Transverse colon (tissue), 4 donors: ENCODE measurements around the gene PKNOX1. TPM values are rescaled to one million over a fixed set of nuclear protein-coding genes. Genes with fewer than 3 reads are reported as not detected.
"Not testable (repeated sequence)": the region's sequence is repeated elsewhere in the genome, so short reads cannot be mapped to it uniquely, and the experiment has no call there.

Source experiments
- DNase-seq: peaks from one replicate; pipeline ENCODE4 v3.0.0-alpha.2; 2019
- H3K27ac ChIP-seq, 4 donors: fragments of 200-600 bp; sonication (generic); 2 replicates each; pipeline ENCODE4 v1.5.1; 2016 to 2018; ENCODE audit warnings: inconsistent platforms in 4 of 4
- H3K27me3 ChIP-seq: fragments of 200-600 bp; sonication (generic); 2 replicates; pipeline ENCODE4 v1.5.1; 2017; ENCODE audit warnings: inconsistent platforms
- H3K36me3 ChIP-seq, 4 donors: fragments of 200-600 bp; sonication (generic); 2 replicates each; pipeline ENCODE4 v1.5.1; 2017 to 2019; ENCODE audit warnings: inconsistent platforms in 4 of 4
- H3K4me1 ChIP-seq, 4 donors: fragments of 200-600 bp; sonication (generic); 2 replicates each; pipeline ENCODE4 v1.5.1; 2017 to 2020; ENCODE audit warnings: inconsistent platforms in 4 of 4
- H3K4me3 ChIP-seq, 4 donors: fragments of 200-600 bp; sonication (generic); 1 replicate in 1 of 4; 2 replicates in 3 of 4; pipeline versions ENCODE4 v1.5.1 to v1.6.1; 2017 to 2019; ENCODE audit warnings: inconsistent platforms in 4 of 4
- H3K9me3 ChIP-seq, 2 donors: fragments of 200-600 bp; sonication (generic); 2 replicates each; pipeline ENCODE4 v1.5.1; 2017 to 2019; ENCODE audit warnings: inconsistent platforms in 2 of 2
- EP300 ChIP-seq: sonication (generic); formaldehyde crosslinking; IDR thresholded peaks from one replicate; pipeline ENCODE4 v1.6.1; 2017; ENCODE audit warnings: antibody characterized with exemption, low read depth
- POLR2A ChIP-seq: fragments of 450-650 bp; IDR thresholded peaks from one replicate; pipeline ENCODE4 v1.6.1; 2016; ENCODE audit warnings: antibody characterized with exemption, mild to moderate bottlenecking, moderate library complexity
- POLR2AphosphoS5 ChIP-seq, 3 donors: sonication (generic); formaldehyde crosslinking; IDR thresholded peaks; one replicate each; pipeline ENCODE4 v1.6.1; 2016; ENCODE audit warnings: antibody characterized with exemption in 3 of 3
- WGBS, 2 donors: methylation state at CpG; one replicate each; pipeline ENCODE4 v1.1.5; 2018; ENCODE audit warnings: low coverage in 1 of 2; 5-methylcytosine and 5-hydroxymethylcytosine counted together
- in situ Hi-C, 4 donors: fragments of 200-750 bp; cut with MboI; loops; one replicate each; pipeline versions ENCODE4 v1.15.0 to v1.15.1; 2017; ENCODE audit warnings: low sequenced_read_pairs in 3 of 4, low pct_ligation_motif_present in 1 of 4, low pct_unique_long_range_greater_than_20kb in 1 of 4
- intact Hi-C: fragments of 100-400 bp; cut with DNase I; formaldehyde crosslinking; loops from one replicate; pipeline ENCODE4 v1.15.1; 2023; ENCODE audit warnings: low total_unique reads
- total RNA-seq, 4 donors: library from RNA; depleted of rRNA; stranded (reverse); fragments of >200 nt; gene quantifications; one replicate each; pipeline ENCODE4 v1.1.0, GENCODE V29; 2016
- TF ChIP-seq, protein P1 (sequence below), 5 experiments: fragments of 200-600 bp in 3 of 5; fragments of 450-650 bp in 2 of 5; sonication (generic) in 3 of 5; IDR thresholded peaks; 1 replicate in 2 of 5; 2 replicates in 3 of 5; pipeline ENCODE4 v1.5.1; 2016 to 2017; ENCODE audit warnings: antibody characterized with exemption in 5 of 5, inconsistent platforms in 3 of 5, mild to moderate bottlenecking in 2 of 5, moderate library complexity in 1 of 5

Gene PKNOX1
- total RNA-seq, 4 donors from 2014 or later = 9.4 to 140 (median 25.1) TPM

DNA sequence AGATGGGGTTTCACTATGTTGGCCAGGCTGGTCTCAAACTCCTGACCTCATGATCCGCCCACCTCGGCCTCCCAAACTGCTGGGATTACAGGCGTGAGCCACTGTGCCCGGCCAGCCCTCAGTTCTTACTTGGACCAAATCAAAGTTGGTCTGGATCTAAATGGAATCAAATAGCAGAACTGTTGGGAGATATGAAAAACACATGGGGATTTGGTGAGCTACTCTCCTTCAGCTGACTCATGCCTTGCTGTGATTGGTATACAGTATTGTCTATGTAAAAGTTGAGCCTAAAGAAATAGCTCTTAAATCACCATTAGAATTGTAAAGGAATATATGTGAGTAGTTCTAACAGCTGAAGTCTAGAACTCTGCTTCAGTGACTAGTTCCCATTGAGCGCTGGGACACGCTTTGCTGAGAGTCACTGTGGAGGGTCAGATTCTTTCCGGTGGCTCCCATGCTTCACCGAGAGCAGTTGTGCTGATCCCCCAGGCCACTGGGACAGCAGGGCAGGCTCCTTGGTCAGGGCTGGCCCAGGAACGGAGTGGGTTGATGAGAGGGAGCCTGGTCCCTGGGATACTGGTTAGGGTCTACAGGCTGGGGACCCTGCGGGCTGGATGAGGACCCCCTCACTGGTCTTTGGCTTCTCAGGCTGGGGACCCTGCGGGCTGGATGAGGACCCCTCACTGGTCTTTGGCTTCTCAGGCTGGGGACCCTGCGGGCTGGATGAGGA, 14.0 kb downstream of the PKNOX1 start:
- H3K4me3 ChIP-seq = no peak overlapping the region
- no peaks in the 10 kb centered on the region for H3K9me3 ChIP-seq
- in situ Hi-C loops = loop anchor here in 1 of 4 donors (10.0 kb wide), 1 partner anchor 74 kb away; no protein-coding TSS in a partner anchor
- peaks cover 0 to 11% (median 3%) of the 10 kb centered on the region in 4 donors for H3K4me1 ChIP-seq
- no peaks in the 10 kb centered on the region for H3K36me3 ChIP-seq
- DNase-seq = no peak
- WGBS, 2 donors = 90 to 91% methylated on average over 4 to 12 of the region's 12 CpGs
- intact Hi-C loops = no loop called here
- TF ChIP-seq EP300 (no peak), POLR2A (no peak)
- TF ChIP-seq, protein P1, sequence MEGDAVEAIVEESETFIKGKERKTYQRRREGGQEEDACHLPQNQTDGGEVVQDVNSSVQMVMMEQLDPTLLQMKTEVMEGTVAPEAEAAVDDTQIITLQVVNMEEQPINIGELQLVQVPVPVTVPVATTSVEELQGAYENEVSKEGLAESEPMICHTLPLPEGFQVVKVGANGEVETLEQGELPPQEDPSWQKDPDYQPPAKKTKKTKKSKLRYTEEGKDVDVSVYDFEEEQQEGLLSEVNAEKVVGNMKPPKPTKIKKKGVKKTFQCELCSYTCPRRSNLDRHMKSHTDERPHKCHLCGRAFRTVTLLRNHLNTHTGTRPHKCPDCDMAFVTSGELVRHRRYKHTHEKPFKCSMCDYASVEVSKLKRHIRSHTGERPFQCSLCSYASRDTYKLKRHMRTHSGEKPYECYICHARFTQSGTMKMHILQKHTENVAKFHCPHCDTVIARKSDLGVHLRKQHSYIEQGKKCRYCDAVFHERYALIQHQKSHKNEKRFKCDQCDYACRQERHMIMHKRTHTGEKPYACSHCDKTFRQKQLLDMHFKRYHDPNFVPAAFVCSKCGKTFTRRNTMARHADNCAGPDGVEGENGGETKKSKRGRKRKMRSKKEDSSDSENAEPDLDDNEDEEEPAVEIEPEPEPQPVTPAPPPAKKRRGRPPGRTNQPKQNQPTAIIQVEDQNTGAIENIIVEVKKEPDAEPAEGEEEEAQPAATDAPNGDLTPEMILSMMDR (IDR thresholded peaks at IDR 0.05) = no peak
- H3K27me3 ChIP-seq = no peaks in the 10 kb centered on the region
- H3K27ac ChIP-seq = no peak overlapping the region

DNA sequence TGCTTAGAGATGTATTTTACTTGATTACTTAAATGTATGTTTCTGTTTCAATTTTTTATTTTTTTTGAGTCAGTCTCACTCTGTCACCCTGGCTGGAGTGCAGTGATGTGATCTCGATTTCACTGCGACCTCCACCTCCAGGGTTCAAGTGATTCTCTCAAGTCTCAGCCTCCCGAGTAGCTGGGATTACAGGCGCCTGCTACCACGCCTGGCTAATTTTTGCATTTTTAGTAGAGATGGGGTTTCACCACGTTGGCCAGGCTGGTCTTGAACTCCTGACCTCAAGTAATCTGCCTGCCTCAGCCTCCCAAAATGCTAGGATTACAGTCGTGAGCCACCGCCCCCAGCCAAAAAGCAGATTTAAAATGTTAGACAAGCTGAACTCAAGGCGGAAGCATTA, 15.0 kb downstream of the PKNOX1 start:
- H3K4me1 ChIP-seq = peaks cover 0 to 11% (median 3%) of the 10 kb centered on the region in 4 donors
- H3K36me3 ChIP-seq, H3K27ac ChIP-seq, H3K4me3 ChIP-seq, intact Hi-C loops, H3K27me3 ChIP-seq, DNase-seq, H3K9me3 ChIP-seq: not testable (repeated sequence)
- in situ Hi-C loops = loop anchor here in 1 of 4 donors (10.0 kb wide), 1 partner anchor 75 kb away; no protein-coding TSS in a partner anchor
- WGBS, 2 donors = 72 to 74% methylated on average over 6 to 9 of the region's 9 CpGs

DNA sequence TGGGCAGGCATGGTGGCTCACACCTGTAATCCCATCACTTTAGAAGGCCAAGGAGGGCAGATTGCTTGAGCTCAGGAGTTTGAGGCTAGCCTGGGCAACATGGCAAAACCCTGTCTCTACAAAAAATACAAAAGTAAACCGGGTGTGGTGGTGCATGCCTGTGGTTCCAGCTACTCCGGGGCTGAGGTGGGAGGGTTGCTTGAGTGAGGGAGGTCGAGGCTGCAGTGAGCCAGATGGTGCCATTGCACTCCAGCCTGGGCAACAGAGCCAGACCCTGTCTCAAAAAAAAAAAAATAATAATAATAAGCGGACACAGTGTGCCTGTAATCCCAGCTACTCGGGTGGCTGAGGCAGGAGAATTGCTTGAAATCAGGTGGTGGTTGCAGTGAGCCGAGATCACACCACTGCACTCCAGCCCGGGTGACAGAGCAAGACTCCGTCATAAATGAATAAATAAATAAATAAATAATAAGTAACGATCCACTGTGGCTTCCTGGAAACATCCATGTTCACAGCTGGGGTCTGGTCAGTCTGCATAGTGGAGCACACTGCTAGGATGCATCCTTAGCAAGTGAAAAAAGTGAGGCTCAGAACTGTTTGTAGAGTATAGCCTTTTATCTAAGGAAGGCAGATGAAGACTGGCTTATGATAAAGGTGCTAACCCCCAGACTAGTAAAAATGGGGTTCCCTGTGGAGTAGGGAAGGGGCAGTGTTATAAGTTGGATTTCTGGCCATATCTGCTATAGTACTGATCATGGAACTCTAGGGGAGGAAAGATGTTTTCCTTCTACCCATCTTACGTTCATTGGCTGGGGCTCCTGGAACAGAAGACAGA, 15.7 kb downstream of the PKNOX1 start:
- no peaks in the 10 kb centered on the region for H3K27me3 ChIP-seq
- no peak overlapping the region for H3K4me3 ChIP-seq
- no peak for DNase-seq
- H3K4me1 ChIP-seq = peaks cover 0 to 11% (median 3%) of the 10 kb centered on the region in 4 donors
- in situ Hi-C loops (loop anchor here in 1 of 4 donors (10.0 kb wide), 1 partner anchor 75 kb away; no protein-coding TSS in a partner anchor), intact Hi-C loops (no loop called here)
- H3K9me3 ChIP-seq = no peaks in the 10 kb centered on the region
- 79 to 83% methylated on average over 9 to 10 of the region's 10 CpGs for WGBS, 2 donors
- TF ChIP-seq EP300 (no peak), POLR2A (no peak), POLR2AphosphoS5 (IDR thresholded peaks at IDR 0.05) (no peak)
- TF ChIP-seq, protein P1 (IDR thresholded peaks at IDR 0.05) = no peak
- no peaks in the 10 kb centered on the region for H3K36me3 ChIP-seq
- H3K27ac ChIP-seq = no peak overlapping the region

DNA sequence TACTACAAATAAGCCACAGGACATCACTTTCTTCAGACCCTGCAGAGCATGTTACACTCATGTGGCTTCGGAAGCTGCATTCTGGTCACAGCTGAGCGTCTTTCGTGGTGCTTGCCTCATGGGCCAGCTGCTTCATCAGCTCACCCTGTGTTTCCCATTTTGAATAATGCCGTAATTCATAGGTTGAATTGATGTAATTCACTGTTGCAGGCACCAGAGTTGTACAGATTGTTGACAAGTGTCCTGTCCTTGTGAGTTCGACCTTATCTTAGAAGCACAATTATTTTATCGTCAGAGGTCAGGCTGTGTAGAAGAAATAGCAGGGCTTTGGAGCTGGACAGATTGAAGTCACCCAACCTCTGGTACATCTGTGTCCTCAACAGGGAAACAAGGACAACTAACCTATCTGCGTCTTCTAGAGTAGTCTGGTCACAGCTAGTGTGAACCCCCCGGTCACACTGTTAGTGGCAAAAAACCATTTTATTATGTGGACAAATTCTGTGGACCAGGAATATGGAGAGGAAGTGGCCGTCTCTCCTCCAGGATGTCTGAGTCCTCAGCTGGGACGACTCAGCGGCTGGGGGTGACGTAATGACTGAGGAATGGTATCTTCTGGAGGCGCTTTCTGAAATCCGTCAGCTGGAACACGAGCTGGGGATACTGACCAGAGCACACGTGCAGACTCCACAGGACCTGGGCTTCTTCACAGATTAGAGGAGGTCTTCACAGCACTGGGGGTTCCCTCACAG, 17.8 kb downstream of the PKNOX1 start:
- Histone ChIP-seq H3K27ac (peak overlapping the region; percentile 58 to 75 (median 63)), H3K36me3 (no peaks in the 10 kb centered on the region), H3K9me3 (no peaks in the 10 kb centered on the region), H3K4me1 (peaks cover 0 to 11% (median 3%) of the 10 kb centered on the region in 4 donors), H3K4me3 (no peak overlapping the region), H3K27me3 (no peaks in the 10 kb centered on the region)
- DNase-seq = peak; percentile 61
- 76 to 100% methylated on average over 1 to 16 of the region's 16 CpGs for WGBS, 2 donors
- in situ Hi-C loops = no loop called here
- intact Hi-C loops = no loop called here
- TF ChIP-seq, protein P1 (IDR thresholded peaks at IDR 0.05) = no peak
- TF ChIP-seq POLR2AphosphoS5 (IDR thresholded peaks at IDR 0.05) (peak; percentile 43 to 75 (median 52)), EP300 (no peak)
